ENCODE measurements around the gene NECTIN3. TPM values are rescaled to one million over a fixed set of nuclear protein-coding genes. Genes with fewer than 3 reads are reported as not detected.

NECTIN3 gene
- total and polyA plus RNA-seq, 11 donors: 1.8 to 13.8 (median 8.8) TPM

DNA sequence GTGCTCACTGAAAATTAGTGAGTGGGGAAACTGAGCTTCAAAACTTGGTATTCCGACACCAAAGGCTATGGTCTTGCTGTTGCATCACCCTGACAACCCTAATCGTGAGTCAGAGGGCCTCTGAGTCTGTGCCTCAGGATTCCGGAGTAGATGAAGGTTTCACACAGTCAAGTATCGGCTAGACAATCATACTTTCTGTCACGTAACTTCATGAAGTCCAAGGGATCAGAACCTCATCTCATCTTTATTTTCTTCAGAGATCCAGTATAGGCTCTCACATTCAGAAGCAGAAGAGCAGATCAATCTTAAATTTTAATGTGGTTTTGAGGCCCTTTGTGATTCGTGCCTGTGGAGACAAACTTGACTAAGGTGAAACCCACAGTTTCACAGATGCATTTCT lies 26.1 kb upstream of the NECTIN3 start:
- DNase-seq: no peak
- no peak overlapping the region for H3K27ac ChIP-seq
- no peaks in the 10 kb centered on the region for H3K27me3 ChIP-seq
- peaks cover 0 to 8% (median 0%) of the 10 kb centered on the region in 12 donors for H3K9me3 ChIP-seq
- H3K4me3 ChIP-seq: no peak overlapping the region
- ATAC-seq: no peak
- no peaks in the 10 kb centered on the region for H3K36me3 ChIP-seq
- WGBS, 4 donors: 84 to 89% (median 88%) methylated on average over 6 of the region's 6 CpGs
- intact Hi-C loops (cut with DNase I): no loop called here
- TF ChIP-seq CTCF (IDR thresholded peaks at IDR 0.05) (no peak), POLR2A (IDR thresholded peaks at IDR 0.05) (no peak)
- H3K4me1 ChIP-seq: no peaks in the 10 kb centered on the region

DNA sequence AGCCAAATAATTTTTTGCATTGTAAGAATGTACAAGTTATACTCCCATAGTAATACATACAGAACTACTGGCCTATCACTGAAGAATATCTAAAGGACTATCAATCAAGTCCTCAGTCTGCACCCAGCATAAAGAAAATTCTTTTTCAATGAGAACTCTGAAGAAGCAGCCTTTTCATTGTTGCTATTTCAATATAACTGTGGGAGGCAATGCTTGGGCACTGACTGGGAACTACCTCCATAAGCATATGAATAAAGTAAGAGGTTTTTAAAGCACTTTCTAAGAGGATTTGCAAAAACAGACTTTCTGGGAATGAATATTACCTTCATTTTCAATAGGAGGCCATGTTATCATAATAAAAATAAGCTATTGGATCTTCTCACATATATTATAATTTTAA lies 24.6 kb upstream of the NECTIN3 start:
- H3K27ac ChIP-seq: no peak overlapping the region
- H3K4me1 ChIP-seq: no peaks in the 10 kb centered on the region
- no peak for DNase-seq

DNA sequence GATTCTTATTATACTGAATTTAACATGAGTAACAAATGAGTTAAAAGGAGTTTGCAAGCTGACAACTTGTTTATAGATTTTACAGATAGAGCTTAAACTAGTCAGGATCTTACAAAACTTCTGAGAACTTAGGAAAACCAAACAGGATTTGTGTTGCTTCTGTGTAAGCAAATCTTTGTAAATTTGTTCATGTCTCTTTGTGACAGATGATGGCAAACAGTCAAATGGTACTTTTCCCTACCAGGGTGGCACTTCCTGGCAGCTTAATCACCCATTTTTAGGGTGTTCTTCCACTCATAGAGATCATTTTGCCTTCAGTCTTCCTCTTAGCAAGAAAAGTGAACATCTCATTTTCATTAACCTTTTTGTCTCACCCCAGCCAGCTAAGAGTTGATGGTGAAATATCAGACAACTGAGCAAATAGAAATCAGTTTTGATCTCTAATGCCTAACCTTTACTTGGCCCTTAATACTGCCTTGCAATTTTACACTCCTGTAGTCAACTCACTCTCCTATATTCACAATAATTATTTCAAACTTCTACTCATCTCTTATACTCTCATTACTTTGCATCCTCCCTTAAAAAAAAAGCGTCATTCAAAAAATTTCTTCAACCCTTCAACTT lies 23.7 kb upstream of the NECTIN3 start:
- Histone ChIP-seq H3K36me3 (no peaks in the 10 kb centered on the region), H3K4me1 (no peaks in the 10 kb centered on the region), H3K9me3 (no peaks in the 10 kb centered on the region), H3K27ac (no peak overlapping the region), H3K4me3 (no peak overlapping the region), H3K27me3 (no peaks in the 10 kb centered on the region)
- intact Hi-C loops (cut with DNase I): no loop called here
- WGBS, 4 donors: 66 to 81% (median 69%) methylated on average over 1 of the region's 1 CpG
- no peak for DNase-seq
- TF ChIP-seq CTCF (IDR thresholded peaks at IDR 0.05): no peak
- no peak for TF ChIP-seq POLR2A (IDR thresholded peaks at IDR 0.05)
- no peak for ATAC-seq

More for the DNA sequence above, 24.6 kb upstream of the NECTIN3 start:
- Histone ChIP-seq H3K4me3 (no peak overlapping the region), H3K9me3 (peaks cover 0 to 2% (median 0%) of the 10 kb centered on the region in 12 donors), H3K27me3 (no peaks in the 10 kb centered on the region), H3K36me3 (no peaks in the 10 kb centered on the region)
- TF ChIP-seq POLR2A (IDR thresholded peaks at IDR 0.05) (no peak), CTCF (IDR thresholded peaks at IDR 0.05) (no peak)
- intact Hi-C loops (cut with DNase I): no loop called here
- no peak for ATAC-seq

GRCh38 chr3:111051354-111051753 lies 20.3 kb upstream of the NECTIN3 start:
- Histone ChIP-seq H3K9me3 (no peaks in the 10 kb centered on the region), H3K27me3 (no peaks in the 10 kb centered on the region), H3K4me1 (no peaks in the 10 kb centered on the region), H3K36me3 (no peaks in the 10 kb centered on the region), H3K4me3 (no peak overlapping the region), H3K27ac (no peak overlapping the region)
- ATAC-seq: no peak
- intact Hi-C loops (cut with DNase I): no loop called here
- no peak for TF ChIP-seq CTCF (IDR thresholded peaks at IDR 0.05)
- TF ChIP-seq POLR2A (IDR thresholded peaks at IDR 0.05): no peak
- no peak for DNase-seq

Measured in heart left ventricle (tissue), 16 donors.